OCI-LY1 (cell line): ENCODE measurements around the gene UTP25.

Source experiments
- H2AFZ ChIP-seq: fragments of 200-600 bp; sonication (generic), shearing (Covaris generic); 2 replicates; pipeline ENCODE4 v1.6.0; 2014; ENCODE audit warnings: antibody characterized with exemption, mild to moderate bottlenecking, low read length
- H3F3A ChIP-seq: fragments of 200-600 bp; sonication (generic), shearing (Covaris generic); 2 replicates; pipeline ENCODE4 v1.6.0; 2014; ENCODE audit warnings: mild to moderate bottlenecking, antibody characterized with exemption, low read length, moderate library complexity; ENCODE audit not compliant: insufficient read depth
- H3K27ac ChIP-seq: fragments of 200-600 bp; sonication (generic); 2 replicates; pipeline ENCODE4 v1.5.1; 2014; ENCODE audit warnings: low read length, mixed run types, mild to moderate bottlenecking, low read depth; ENCODE audit not compliant: poor library complexity, severe bottlenecking
- H3K27me3 ChIP-seq: fragments of 200-600 bp; sonication (generic); 2 replicates; pipeline ENCODE4 v1.6.0; 2014; ENCODE audit warnings: antibody characterized with exemption, mild to moderate bottlenecking, low read length, moderate library complexity; ENCODE audit not compliant: insufficient read depth
- H3K36me3 ChIP-seq: fragments of 200-600 bp; sonication (generic); 2 replicates; pipeline ENCODE4 v1.6.1; 2014; ENCODE audit warnings: mild to moderate bottlenecking, antibody characterized with exemption, low read length, moderate library complexity, mixed read lengths; ENCODE audit not compliant: insufficient read depth
- H3K4me1 ChIP-seq: fragments of 200-600 bp; sonication (generic); 2 replicates; pipeline ENCODE4 v1.5.1; 2014; ENCODE audit warnings: mild to moderate bottlenecking, low read length, moderate library complexity; ENCODE audit not compliant: insufficient read depth, severe bottlenecking
- H3K4me2 ChIP-seq: fragments of 200-600 bp; sonication (generic), shearing (Covaris generic); 2 replicates; pipeline ENCODE4 v1.6.1; 2014; ENCODE audit warnings: low read length
- H3K4me3 ChIP-seq: fragments of 200-600 bp; sonication (generic); 2 replicates; pipeline ENCODE4 v1.5.1; 2014; ENCODE audit warnings: low read length, low read depth, mild to moderate bottlenecking, mixed read lengths; ENCODE audit not compliant: poor library complexity, severe bottlenecking
- H3K79me2 ChIP-seq: fragments of 200-600 bp; shearing (Covaris generic); 2 replicates; pipeline ENCODE4 v1.6.1; 2016; ENCODE audit warnings: mixed run types, low read length, mixed read lengths; ENCODE audit not compliant: insufficient read depth
- H3K9ac ChIP-seq: fragments of 200-600 bp; sonication (generic), shearing (Covaris generic); 2 replicates; pipeline ENCODE4 v1.6.1; 2014; ENCODE audit warnings: mild to moderate bottlenecking, low read length, mixed read lengths
- H3K9me2 ChIP-seq: fragments of 200-600 bp; sonication (generic), shearing (Covaris generic); 2 replicates; pipeline ENCODE4 v1.6.1; 2014; ENCODE audit warnings: low read depth, mild to moderate bottlenecking, low read length, mixed read lengths
- H3K9me3 ChIP-seq: fragments of 200-600 bp; shearing (Covaris generic); 2 replicates; pipeline ENCODE4 v1.6.1; 2014; ENCODE audit warnings: low read length, mixed read lengths
- H4K20me1 ChIP-seq: fragments of 200-600 bp; sonication (generic), shearing (Covaris generic); 2 replicates; pipeline ENCODE4 v1.6.0; 2016; ENCODE audit warnings: mild to moderate bottlenecking, low read length; ENCODE audit not compliant: insufficient read depth
- CTCF ChIP-seq: fragments of 200-600 bp; sonication (generic), shearing (Covaris generic); IDR thresholded peaks from 2 replicates; pipeline ENCODE4 v1.5.1; 2017; ENCODE audit warnings: mild to moderate bottlenecking, antibody characterized with exemption, low read length, moderate library complexity, mixed read lengths
- EZH2 ChIP-seq: fragments of 200-600 bp; sonication (generic), shearing (Covaris generic); IDR thresholded peaks from 2 replicates; pipeline ENCODE4 v1.8.0; 2017; ENCODE audit warnings: borderline replicate concordance, mixed run types, mild to moderate bottlenecking, antibody characterized with exemption, low read length, moderate library complexity, mixed read lengths

UTP25 gene

GRCh38 chr1:209809611-209810010, 18.2 kb upstream of the UTP25 start:
- no peaks in the 10 kb centered on the region for H3K36me3 ChIP-seq
- no peak overlapping the region for H3K4me3 ChIP-seq
- H3K4me1 ChIP-seq: peaks cover 4% of the 10 kb centered on the region
- H4K20me1 ChIP-seq: no peaks in the 10 kb centered on the region
- H3F3A ChIP-seq: no peaks in the 10 kb centered on the region
- H3K9me3 ChIP-seq: no peaks in the 10 kb centered on the region
- H3K9me2 ChIP-seq: no peaks in the 10 kb centered on the region
- H3K4me2 ChIP-seq: no peak overlapping the region
- TF ChIP-seq CTCF (no peak), EZH2 (no peak)
- no peak overlapping the region for H2AFZ ChIP-seq
- no peak overlapping the region for H3K9ac ChIP-seq
- no peaks in the 10 kb centered on the region for H3K27me3 ChIP-seq
- H3K27ac ChIP-seq: no peak overlapping the region
- H3K79me2 ChIP-seq: no peaks in the 10 kb centered on the region

DNA sequence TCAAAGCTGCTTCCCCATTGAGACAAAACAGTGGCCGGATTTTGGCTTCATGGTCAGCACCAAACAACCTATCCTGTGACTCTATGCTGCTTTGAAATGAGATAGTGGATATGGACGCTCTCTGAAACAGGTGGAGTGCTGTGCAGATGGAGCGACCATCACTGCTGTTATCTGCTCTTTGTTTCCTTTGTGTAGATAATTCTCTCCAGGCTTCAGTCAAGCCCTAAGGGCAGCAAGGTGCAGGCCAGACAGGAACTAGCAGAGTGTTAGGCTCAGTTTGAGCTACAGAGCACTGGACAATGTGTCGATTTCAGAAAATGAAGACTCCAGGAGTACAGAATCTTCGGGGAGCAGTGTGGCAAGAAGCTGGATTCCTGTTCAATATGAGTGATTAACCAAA, 17.0 kb upstream of the UTP25 start:
- TF ChIP-seq EZH2 (no peak), CTCF (no peak)
- H2AFZ ChIP-seq: no peak overlapping the region

DNA sequence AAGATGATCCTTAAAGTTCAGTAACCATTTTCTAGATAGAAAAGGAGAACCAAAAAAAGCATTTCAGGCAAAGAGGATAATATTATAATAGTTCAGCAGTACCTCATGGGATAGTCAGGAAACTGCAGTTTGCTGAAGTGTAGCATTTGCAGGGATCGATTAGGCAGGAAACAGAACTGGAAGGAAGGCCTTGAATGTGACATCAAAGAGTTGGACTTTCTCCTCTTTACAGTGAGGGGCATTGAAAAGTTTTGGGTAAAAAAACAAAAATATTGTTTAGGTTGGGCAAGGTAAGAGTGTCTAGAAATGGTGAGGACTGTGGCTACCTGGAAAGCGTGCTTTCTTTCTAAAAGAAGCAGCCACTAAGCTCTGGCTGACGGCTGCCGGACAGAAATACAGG, 13.9 kb upstream of the UTP25 start:
- Histone ChIP-seq H3K9ac (no peak overlapping the region), H3K27me3 (no peaks in the 10 kb centered on the region), H3K9me2 (no peaks in the 10 kb centered on the region), H3K36me3 (no peaks in the 10 kb centered on the region), H3K4me2 (no peak overlapping the region), H3F3A (no peaks in the 10 kb centered on the region), H3K4me3 (no peak overlapping the region), H3K27ac (no peak overlapping the region), H4K20me1 (no peaks in the 10 kb centered on the region), H3K9me3 (no peaks in the 10 kb centered on the region), H2AFZ (no peak overlapping the region), H3K79me2 (no peaks in the 10 kb centered on the region), H3K4me1 (no peaks in the 10 kb centered on the region)
- TF ChIP-seq CTCF: no peak

More for the DNA sequence above, 17.0 kb upstream of the UTP25 start:
- Histone ChIP-seq H3K36me3 (no peaks in the 10 kb centered on the region), H3K27me3 (no peaks in the 10 kb centered on the region), H3F3A (no peaks in the 10 kb centered on the region), H3K9me2 (no peaks in the 10 kb centered on the region), H3K4me3 (no peak overlapping the region), H3K4me2 (no peak overlapping the region), H3K79me2 (no peaks in the 10 kb centered on the region), H3K4me1 (peaks cover 4% of the 10 kb centered on the region), H3K9ac (no peak overlapping the region), H3K9me3 (no peaks in the 10 kb centered on the region), H3K27ac (no peak overlapping the region), H4K20me1 (no peaks in the 10 kb centered on the region)
